MM.1S (cell line): ENCODE results near the gene SSC5D.

Source experiments
- DNase-seq: peaks from one replicate; pipeline ENCODE4 v3.0.0-alpha.2; 2015
- H2AFZ ChIP-seq: fragments of 300-600 bp; sonication (generic); 2 replicates; pipeline ENCODE4 v1.6.0; 2016; ENCODE audit warnings: antibody characterized with exemption, low read length
- H3F3A ChIP-seq: fragments of 300-600 bp; sonication (generic); 2 replicates; pipeline ENCODE4 v1.6.1; 2016; ENCODE audit warnings: mild to moderate bottlenecking, antibody characterized with exemption, low read length, moderate library complexity, mixed read lengths; ENCODE audit not compliant: insufficient read depth
- H3K27ac ChIP-seq: fragments of 300-600 bp; sonication (generic); 2 replicates; pipeline ENCODE4 v1.5.1; 2016; ENCODE audit warnings: mild to moderate bottlenecking, low read length
- H3K27me3 ChIP-seq: fragments of 300-600 bp; sonication (generic); replicated peaks from 2 replicates; pipeline ENCODE4 v1.6.0; 2016; ENCODE audit warnings: low read length; ENCODE audit not compliant: insufficient read depth
- H3K36me3 ChIP-seq: fragments of 300-600 bp; sonication (generic); replicated peaks from 2 replicates; pipeline ENCODE4 v1.6.1; 2016; ENCODE audit warnings: mild to moderate bottlenecking, low read length, mixed read lengths; ENCODE audit not compliant: insufficient read depth
- H3K4me1 ChIP-seq: fragments of 300-600 bp; sonication (generic); 2 replicates; pipeline ENCODE4 v1.6.1; 2016; ENCODE audit warnings: low read length, mixed read lengths
- H3K4me2 ChIP-seq: fragments of 300-600 bp; sonication (generic); 2 replicates; pipeline ENCODE4 v1.6.0; 2016; ENCODE audit warnings: low read depth, low read length
- H3K4me3 ChIP-seq: fragments of 300-600 bp; sonication (generic); 2 replicates; pipeline ENCODE4 v1.5.1; 2016; ENCODE audit warnings: low read length, mixed read lengths
- H3K79me2 ChIP-seq: fragments of 300-600 bp; sonication (generic); 2 replicates; pipeline ENCODE4 v1.6.1; 2016; ENCODE audit warnings: mixed run types, low read length, mixed read lengths
- H3K9ac ChIP-seq: fragments of 300-600 bp; sonication (generic); 2 replicates; pipeline ENCODE4 v1.6.1; 2016; ENCODE audit warnings: low read length, mixed read lengths
- H3K9me2 ChIP-seq: fragments of 300-600 bp; sonication (generic); replicated peaks from 2 replicates; pipeline ENCODE4 v1.6.1; 2016; ENCODE audit warnings: mild to moderate bottlenecking, low read length, mixed read lengths; ENCODE audit not compliant: insufficient read depth
- H3K9me3 ChIP-seq: fragments of 300-600 bp; sonication (generic); replicated peaks from 2 replicates; pipeline ENCODE4 v1.6.1; 2016; ENCODE audit warnings: mild to moderate bottlenecking, low read length, mixed read lengths; ENCODE audit not compliant: insufficient read depth
- H4K20me1 ChIP-seq: fragments of 300-600 bp; sonication (generic); 2 replicates; pipeline ENCODE4 v1.6.1; 2016; ENCODE audit warnings: mild to moderate bottlenecking, low read length, moderate library complexity, mixed read lengths; ENCODE audit not compliant: insufficient read depth
- EZH2 ChIP-seq: fragments of 300-600 bp; sonication (generic); optimal IDR thresholded peaks from 2 replicates; pipeline ENCODE3; 2017; ENCODE audit warnings: low read depth, mild to moderate bottlenecking, antibody characterized with exemption, low read length, mixed read lengths
- EZH2phosphoT487 ChIP-seq: fragments of 300-600 bp; sonication (generic); IDR thresholded peaks from 2 replicates; pipeline ENCODE4 v1.6.1; 2018; ENCODE audit warnings: antibody characterized with exemption, low read length
- TF ChIP-seq, protein P1 (sequence below): fragments of 300-600 bp; sonication (generic); IDR thresholded peaks from 2 replicates; pipeline ENCODE4 v1.5.1; 2016; ENCODE audit warnings: antibody characterized with exemption, low read length, mixed read lengths

Gene SSC5D

DNA sequence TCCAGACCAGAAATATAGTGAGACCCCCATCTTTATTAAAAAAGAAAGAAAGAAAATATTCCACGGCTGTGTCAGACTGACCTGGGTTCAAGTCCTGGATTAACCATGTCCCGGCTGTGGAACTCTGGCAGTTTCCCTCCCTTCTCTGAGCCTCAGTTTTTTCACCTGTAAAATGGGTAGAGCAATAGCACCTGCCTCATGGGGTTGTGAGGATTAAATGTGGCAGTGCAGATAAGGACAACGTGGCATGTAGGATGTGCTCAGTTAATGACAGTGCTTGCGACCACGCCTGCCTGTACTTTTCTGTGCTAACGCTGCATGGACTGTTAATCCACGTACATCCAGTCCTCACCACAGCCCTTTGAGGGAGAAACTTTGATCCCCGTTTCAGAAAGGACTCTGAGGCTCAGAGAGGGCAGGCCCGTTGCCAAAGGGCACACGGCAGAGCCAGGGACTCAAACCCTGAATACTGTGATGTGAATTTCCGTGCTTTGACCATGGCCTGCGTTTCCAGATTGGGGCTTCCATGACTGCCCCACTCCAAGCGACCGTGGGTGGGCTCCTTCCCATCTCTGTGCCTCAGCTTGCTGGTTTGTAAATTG, 32.6 kb downstream of the SSC5D start:
- H2AFZ ChIP-seq = no peak overlapping the region

DNA sequence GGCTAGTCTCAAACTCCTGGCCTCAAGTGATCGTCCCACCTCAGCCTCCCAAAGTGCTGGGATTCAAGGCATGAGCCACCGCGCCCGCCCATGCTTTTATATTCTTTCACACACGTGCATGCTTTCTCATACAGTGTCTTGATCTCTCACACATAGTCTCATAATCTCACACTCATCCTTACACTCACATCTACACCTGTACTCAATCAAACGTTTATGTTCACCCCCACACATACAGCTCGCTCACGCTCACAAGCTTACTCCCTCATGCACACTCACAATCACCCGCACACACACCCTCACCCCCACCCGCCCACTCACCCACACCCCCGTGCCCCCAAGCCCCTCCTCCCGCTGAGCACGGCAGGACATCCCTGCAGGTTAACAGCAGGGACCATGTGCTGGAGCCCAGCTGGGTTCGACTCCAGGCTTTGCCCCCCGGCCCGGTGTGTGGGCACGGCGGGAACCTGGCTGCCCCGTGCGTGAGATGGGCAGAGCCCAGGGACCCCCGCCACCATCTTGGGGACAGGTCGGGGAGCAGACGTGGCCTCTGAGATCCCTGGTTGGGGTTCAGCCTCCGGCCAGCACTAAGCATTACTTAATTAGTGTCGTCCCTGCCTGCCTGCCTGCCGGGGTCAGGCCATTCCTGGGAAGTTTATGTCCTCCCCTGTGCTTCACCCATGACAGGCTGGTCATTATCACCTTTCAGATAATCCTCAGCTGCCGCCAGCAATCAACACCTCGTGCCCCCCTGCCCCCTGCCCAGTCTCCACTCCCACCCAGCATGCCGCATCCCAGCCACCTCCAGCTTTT, 37.3 kb downstream of the SSC5D start:
- Histone ChIP-seq H3F3A (no peaks in the 10 kb centered on the region), H3K4me1 (no peaks in the 10 kb centered on the region), H3K9me3 (no peaks in the 10 kb centered on the region), H2AFZ (no peak overlapping the region), H4K20me1 (no peaks in the 10 kb centered on the region), H3K27me3 (peaks cover 65% of the 10 kb centered on the region), H3K4me2 (no peak overlapping the region), H3K4me3 (no peak overlapping the region), H3K9me2 (no peaks in the 10 kb centered on the region), H3K27ac (no peak overlapping the region), H3K36me3 (no peaks in the 10 kb centered on the region), H3K79me2 (no peaks in the 10 kb centered on the region), H3K9ac (no peak overlapping the region)
- no peak for DNase-seq
- no peak for TF ChIP-seq EZH2

More for the DNA sequence above, 32.6 kb downstream of the SSC5D start:
- DNase-seq = no peak
- no peak overlapping the region for H3K9ac ChIP-seq
- no peak overlapping the region for H3K4me2 ChIP-seq
- TF ChIP-seq EZH2 (no peak), EZH2phosphoT487 (no peak)
- TF ChIP-seq, protein P1, sequence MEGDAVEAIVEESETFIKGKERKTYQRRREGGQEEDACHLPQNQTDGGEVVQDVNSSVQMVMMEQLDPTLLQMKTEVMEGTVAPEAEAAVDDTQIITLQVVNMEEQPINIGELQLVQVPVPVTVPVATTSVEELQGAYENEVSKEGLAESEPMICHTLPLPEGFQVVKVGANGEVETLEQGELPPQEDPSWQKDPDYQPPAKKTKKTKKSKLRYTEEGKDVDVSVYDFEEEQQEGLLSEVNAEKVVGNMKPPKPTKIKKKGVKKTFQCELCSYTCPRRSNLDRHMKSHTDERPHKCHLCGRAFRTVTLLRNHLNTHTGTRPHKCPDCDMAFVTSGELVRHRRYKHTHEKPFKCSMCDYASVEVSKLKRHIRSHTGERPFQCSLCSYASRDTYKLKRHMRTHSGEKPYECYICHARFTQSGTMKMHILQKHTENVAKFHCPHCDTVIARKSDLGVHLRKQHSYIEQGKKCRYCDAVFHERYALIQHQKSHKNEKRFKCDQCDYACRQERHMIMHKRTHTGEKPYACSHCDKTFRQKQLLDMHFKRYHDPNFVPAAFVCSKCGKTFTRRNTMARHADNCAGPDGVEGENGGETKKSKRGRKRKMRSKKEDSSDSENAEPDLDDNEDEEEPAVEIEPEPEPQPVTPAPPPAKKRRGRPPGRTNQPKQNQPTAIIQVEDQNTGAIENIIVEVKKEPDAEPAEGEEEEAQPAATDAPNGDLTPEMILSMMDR = no peak
- no peaks in the 10 kb centered on the region for H3F3A ChIP-seq
- no peak overlapping the region for H3K4me3 ChIP-seq
- no peaks in the 10 kb centered on the region for H3K4me1 ChIP-seq
- H3K9me2 ChIP-seq = no peaks in the 10 kb centered on the region
- H3K27ac ChIP-seq = no peak overlapping the region
- no peaks in the 10 kb centered on the region for H3K36me3 ChIP-seq
- no peaks in the 10 kb centered on the region for H4K20me1 ChIP-seq
- no peaks in the 10 kb centered on the region for H3K9me3 ChIP-seq
- peaks cover 69% of the 10 kb centered on the region for H3K27me3 ChIP-seq
- no peaks in the 10 kb centered on the region for H3K79me2 ChIP-seq

DNA sequence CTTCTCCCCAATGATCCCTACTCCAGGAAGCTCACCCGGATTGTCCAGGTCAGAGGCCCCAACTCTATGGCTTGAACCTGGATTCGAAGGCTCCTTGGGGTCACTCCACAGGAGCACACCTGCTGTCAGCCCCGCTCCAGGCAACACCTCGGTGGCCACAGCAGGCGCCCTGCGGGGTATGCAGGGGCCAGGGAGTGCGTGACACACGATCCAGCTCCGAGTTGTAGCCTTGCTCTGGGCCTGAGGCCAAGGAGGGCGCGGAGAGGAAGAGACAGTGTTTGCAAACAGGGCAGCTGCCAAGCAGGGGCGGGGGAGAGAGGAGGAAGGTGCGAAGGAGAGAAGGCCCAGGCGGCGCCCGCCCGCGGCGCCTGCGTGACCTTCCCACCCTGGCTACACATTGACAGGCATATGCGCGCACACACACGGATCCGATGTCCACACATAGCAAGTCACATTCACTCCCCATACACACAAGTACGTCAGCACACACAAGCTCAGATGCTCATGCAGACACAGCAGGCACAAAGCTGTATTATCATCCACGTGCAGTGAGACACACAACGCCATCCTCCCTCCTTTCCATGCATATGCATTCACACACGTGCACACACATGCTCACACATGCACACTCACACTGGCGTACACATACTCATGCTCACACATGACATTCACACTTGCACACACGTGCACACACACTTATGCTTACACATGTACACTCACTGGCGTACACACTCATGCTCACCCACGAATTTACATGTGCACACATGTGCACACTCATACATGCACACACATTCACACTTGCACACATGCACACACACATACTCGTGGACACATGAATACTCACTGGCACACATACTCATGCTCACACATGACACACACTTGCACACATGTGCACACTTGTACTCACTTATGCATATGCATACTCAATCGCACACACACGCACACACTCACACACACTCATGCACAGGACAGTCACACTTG, 38.3 kb downstream of the SSC5D start:
- no peaks in the 10 kb centered on the region for H3K9me2 ChIP-seq
- no peaks in the 10 kb centered on the region for H3K79me2 ChIP-seq
- H3K4me3 ChIP-seq = no peak overlapping the region
- no peaks in the 10 kb centered on the region for H3K9me3 ChIP-seq
- no peaks in the 10 kb centered on the region for H3K36me3 ChIP-seq
- no peak overlapping the region for H3K27ac ChIP-seq
- H4K20me1 ChIP-seq = no peaks in the 10 kb centered on the region
- TF ChIP-seq EZH2phosphoT487 (no peak), EZH2 (no peak)
- TF ChIP-seq, protein P1 = no peak
- H3F3A ChIP-seq = no peaks in the 10 kb centered on the region
- H3K27me3 ChIP-seq = peaks cover 63% of the 10 kb centered on the region
- H3K4me1 ChIP-seq = no peaks in the 10 kb centered on the region
- no peak overlapping the region for H3K9ac ChIP-seq
- no peak overlapping the region for H2AFZ ChIP-seq
- no peak for DNase-seq
- H3K4me2 ChIP-seq = no peak overlapping the region
